HK-2 (cell line): ENCODE data around the gene NETO2.
"Not testable (repeated sequence)": the region's sequence is repeated elsewhere in the genome, so short reads cannot be mapped to it uniquely, and the experiment has no call there.

Experiments
- DNase-seq: peaks from one replicate; pipeline ENCODE4 v3.0.0-alpha.2; 2018; ENCODE audit not compliant: unreplicated experiment

Gene NETO2

GRCh38 chr16:47143677-47144558, at the start of gene NETO2:
TSS of gene NETO2 (minus strand) at chr16:47143945. CDS start at chr16:47143612, 333 bp downstream.
- peak; percentile 76 for DNase-seq

GRCh38 chr16:47182318-47182717, 38.6 kb upstream of the NETO2 start:
- DNase-seq = no peak

- DNase-seq = not testable (repeated sequence)
Measured at GRCh38 chr16:47181066-47181465, 37.3 kb upstream of the NETO2 start.

- no peak for DNase-seq
Measured at GRCh38 chr16:47180073-47180472, 36.3 kb upstream of the NETO2 start.

DNA sequence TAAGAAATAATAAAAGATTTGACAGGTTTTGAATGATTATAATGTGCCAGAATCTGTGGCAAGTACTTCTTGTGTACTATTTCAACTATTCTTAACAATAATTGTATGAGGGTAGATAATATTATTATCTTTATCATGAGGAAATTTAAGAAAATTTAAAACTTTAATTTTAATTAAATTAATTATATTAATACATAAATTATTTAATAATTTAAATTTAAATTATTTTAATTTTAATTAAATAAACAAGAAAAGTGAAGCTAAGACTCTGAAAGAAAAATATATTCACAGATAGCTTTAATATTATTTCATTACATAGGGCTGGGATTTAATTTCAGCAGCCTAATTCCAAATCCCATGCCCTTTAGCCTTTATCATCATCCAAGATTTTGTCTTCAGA, 31.4 kb upstream of the NETO2 start:
- no peak for DNase-seq

- no peak for DNase-seq
Measured at GRCh38 chr16:47162670-47163420, 19.1 kb upstream of the NETO2 start.

GRCh38 chr16:47161464-47161863, 17.7 kb upstream of the NETO2 start:
- no peak for DNase-seq

GRCh38 chr16:47160422-47160821, 16.7 kb upstream of the NETO2 start:
- no peak for DNase-seq

DNA sequence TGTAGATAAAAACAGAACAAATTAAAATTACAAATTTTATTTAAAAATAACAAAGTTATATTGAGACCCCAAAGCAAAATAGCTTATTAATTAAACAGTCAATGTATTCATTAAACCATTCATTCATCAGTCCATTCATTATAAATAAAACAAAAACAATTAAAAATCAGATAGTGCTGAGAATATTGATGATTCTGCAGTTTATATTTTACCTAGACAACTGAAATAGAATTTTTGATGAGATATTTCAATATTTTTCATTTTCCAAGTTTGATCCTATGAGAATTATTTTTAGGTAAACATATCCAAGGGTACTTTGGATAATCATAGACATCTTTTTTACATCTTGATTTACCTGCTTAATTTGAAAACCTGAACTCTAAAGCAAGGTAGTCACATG, 15.2 kb upstream of the NETO2 start:
- DNase-seq = no peak

- no peak for DNase-seq
Measured at GRCh38 chr16:47156680-47157215, 13.0 kb upstream of the NETO2 start.

- not testable (repeated sequence) for DNase-seq
Measured at GRCh38 chr16:47152501-47152900, 8.8 kb upstream of the NETO2 start.

- no peak for DNase-seq
Measured at GRCh38 chr16:47150067-47150466, 6.3 kb upstream of the NETO2 start.

DNA sequence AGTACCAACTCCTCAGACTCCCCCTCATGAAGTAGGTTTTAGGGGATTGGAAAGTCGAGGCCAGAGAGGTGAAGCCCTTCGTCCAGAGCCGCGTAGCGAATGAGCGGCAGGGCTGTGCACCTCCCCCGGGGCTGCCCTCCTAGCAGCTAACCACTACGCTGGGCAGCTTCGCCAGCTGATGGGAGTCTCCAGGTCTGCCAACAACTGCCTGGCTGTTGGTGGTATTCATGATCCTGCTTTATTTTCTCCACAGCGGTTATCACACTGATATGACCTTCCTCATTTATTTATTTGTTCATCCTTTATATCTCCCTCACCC, 773 bp upstream of the NETO2 start:
- no peak for DNase-seq

GRCh38 chr16:47142821-47143676, 696 bp downstream of the NETO2 start:
- peak; percentile 83 for DNase-seq

- DNase-seq = no peak
Measured at GRCh38 chr16:47142486-47142820, 1.3 kb downstream of the NETO2 start.

- DNase-seq = peak; percentile 83
Measured at GRCh38 chr16:47141773-47142485, 1.8 kb downstream of the NETO2 start.

- no peak for DNase-seq
Measured at GRCh38 chr16:47140686-47141085, 3.1 kb downstream of the NETO2 start.

GRCh38 chr16:47139561-47140185, 4.1 kb downstream of the NETO2 start:
- DNase-seq = no peak

GRCh38 chr16:47137925-47138324, 5.8 kb downstream of the NETO2 start:
- not testable (repeated sequence) for DNase-seq

- DNase-seq = no peak
Measured at GRCh38 chr16:47136099-47136842, 7.5 kb downstream of the NETO2 start.
